ENCODE measurements around the gene ARSB. TPM values are rescaled to one million over a fixed set of nuclear protein-coding genes. Genes with fewer than 3 reads are reported as not detected.

The ARSB gene
- total and polyA plus RNA-seq, 10 of the 15 experiments (the other 5 are each of a cell fraction or from before 2014, with no cell fraction given): 1.2 to 8.2 (median 6.1) TPM

GRCh38 chr5:78890667-78891379, 94.3 kb downstream of the ARSB start:
- no peaks in the 10 kb centered on the region for H3K79me2 ChIP-seq (ENCODE audit: control insufficient read depth, insufficient read depth, low read length)
- DNase-seq (ENCODE audit: low read depth, low spot score): no peak
- CTCF ChIA-PET: interaction anchor here (0.6 to 6.6 kb wide), 5 partner anchors 9 to 423 kb away, joined by 3 to 55 read pairs (median 6); no protein-coding TSS in a partner anchor
- peaks cover 39% of the 10 kb centered on the region for H3K4me1 ChIP-seq (ENCODE audit: control insufficient read depth, insufficient read depth, low read length)
- in situ Hi-C loops (cut with MboI) (loop anchor here (10.0 kb wide), 1 partner anchor 574 kb away; no protein-coding TSS in a partner anchor), intact Hi-C loops (cut with micrococcal nuclease; ENCODE audit: unreplicated experiment) (loop anchor here (10.0 kb wide), 1 partner anchor 574 kb away; no protein-coding TSS in a partner anchor)
- no peak for FAIRE-seq
- no peaks in the 10 kb centered on the region; a peak in 1 of 4 replicates for H3K27me3 ChIP-seq (replicated peaks in 1 of 2; ENCODE audit: control insufficient read depth in 2 of 2, insufficient read depth in 2 of 2, low read length in 1 of 2)
- H3K4me3 ChIP-seq: no peak overlapping the region
- TF ChIP-seq NR2F1 (conservative IDR thresholded peaks at IDR 0.05) (no peak), MEF2B (IDR thresholded peaks at IDR 0.05; ENCODE audit: partially characterized antibody, poor library complexity, severe bottlenecking) (no peak), ATF7 (IDR thresholded peaks at IDR 0.05; ENCODE audit: low read depth) (no peak), RELA (IDR thresholded peaks at IDR 0.05; ENCODE audit: borderline replicate concordance, partially characterized antibody) (no peak), MYB (IDR thresholded peaks at IDR 0.05; ENCODE audit: borderline replicate concordance, low read depth, low read length) (no peak)
- no peaks in the 10 kb centered on the region for H4K20me1 ChIP-seq (ENCODE audit: control insufficient read depth, insufficient read depth)
- H3K9me3 ChIP-seq (replicated peaks; ENCODE audit: control insufficient read depth, insufficient read depth, low read length): peaks cover 3% of the 10 kb centered on the region; the same call in 2 of the 3 replicates
- WGBS (ENCODE audit: insufficient coverage, insufficient replicate concordance, low lambda C conversion rate, missing lambda C conversion rate): 84% methylated on average over 3 of the region's 3 CpGs
- ATAC-seq: no peak
- H2AFZ ChIP-seq (ENCODE audit: control insufficient read depth, low read depth, low read length): no peak overlapping the region
- H3K4me2 ChIP-seq (ENCODE audit: control insufficient read depth, insufficient read depth): no peak overlapping the region
- POLR2A ChIA-PET: no interaction called here
- H3K36me3 ChIP-seq (ENCODE audit: control insufficient read depth in 2 of 2, insufficient read depth in 2 of 2, low read length in 1 of 2): no peaks in the 10 kb centered on the region
- RAD21 ChIA-PET (ENCODE audit: unreplicated experiment): interaction anchor here (1.0 kb wide), 1 partner anchor 130 kb away, joined by 3 read pairs; no protein-coding TSS in a partner anchor
- no TSS peak for BruUV-seq (replicated peaks)
- SMC1A ChIA-PET (ENCODE audit: uncharacterized antibody, unreplicated experiment): interaction anchor here (1.0 to 1.7 kb wide), 5 partner anchors 9 to 353 kb away, joined by 3 to 7 read pairs (median 5); no protein-coding TSS in a partner anchor
- H3K27ac ChIP-seq (ENCODE audit: control insufficient read depth, insufficient read depth): no peak overlapping the region
- no peak overlapping the region for H3K9ac ChIP-seq (ENCODE audit: control insufficient read depth, insufficient read depth, low read length)

Data from GM12878 (cell line).